ENCODE results near the gene BCOR. TPM values are rescaled to one million over a fixed set of nuclear protein-coding genes. Genes with fewer than 3 reads are reported as not detected.

The BCOR gene
- total and polyA plus RNA-seq, 2 donors, result 24.4 to 28.9 TPM

DNA sequence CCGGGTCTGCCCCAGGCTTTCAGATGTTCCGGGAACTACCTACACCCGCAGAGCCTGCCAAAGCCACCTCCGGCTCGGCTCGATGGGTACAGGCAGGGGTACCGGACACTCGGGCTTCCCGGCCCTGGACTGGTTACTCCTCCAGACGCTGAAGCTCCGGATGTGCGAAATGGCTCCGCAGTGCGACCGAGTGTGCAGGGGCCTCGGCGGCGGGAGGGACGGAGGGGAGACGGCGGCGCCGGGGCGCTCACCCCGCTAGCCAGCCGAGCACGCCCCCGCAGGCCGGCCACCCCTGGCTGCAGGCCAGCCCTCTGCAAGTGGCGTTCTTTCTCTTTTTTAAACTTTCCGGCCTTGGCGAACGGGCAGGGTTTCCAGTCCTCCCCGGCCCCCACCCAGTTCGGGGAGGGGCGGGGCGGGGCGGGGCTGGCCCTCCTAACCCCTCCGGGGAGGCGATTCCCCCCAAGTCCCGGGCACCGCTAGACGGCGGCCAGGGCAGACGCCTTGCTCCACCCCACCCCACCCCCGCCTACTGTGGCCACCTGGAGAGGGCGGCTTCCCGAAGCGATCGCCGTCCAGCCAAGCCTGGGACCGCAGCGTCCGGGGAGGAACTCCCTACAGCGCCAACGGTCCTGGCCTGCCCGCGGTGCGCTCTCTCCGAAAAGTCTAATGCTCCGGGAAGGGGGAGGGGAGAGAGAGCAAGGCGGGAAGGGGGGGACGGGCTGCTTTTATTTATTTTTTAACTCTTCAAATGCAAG is 7.5 kb downstream of the BCOR start:
- H3K27me3 ChIP-seq (ENCODE audit: control insufficient read depth in 2 of 2, insufficient read depth in 1 of 2, low read length in 1 of 2), result peaks cover 0 to 84% of the 10 kb centered on the region in 2 donors
- WGBS, result 4% methylated on average over 62 of the region's 63 CpGs
- H3K4me3 ChIP-seq (ENCODE audit: low read length in 2 of 2), result peak overlapping the region; percentile 27 to 40
- H3K36me3 ChIP-seq (ENCODE audit: control insufficient read depth in 2 of 2, insufficient read depth in 2 of 2, low read length in 1 of 2), result peaks cover 0 to 3% of the 10 kb centered on the region in 2 donors
- H3K9me3 ChIP-seq (ENCODE audit: control insufficient read depth in 2 of 2, insufficient read depth in 1 of 2, low read length in 1 of 2), result no peaks in the 10 kb centered on the region
- H3K27ac ChIP-seq (ENCODE audit: low read depth in 1 of 2, low read length in 1 of 2), result no peak overlapping the region
- no peak for DNase-seq (ENCODE audit: low read depth in 6 of 9, low spot score in 9 of 9)
- peaks cover 19 to 69% of the 10 kb centered on the region in 2 donors for H3K4me1 ChIP-seq (ENCODE audit: control insufficient read depth in 2 of 2, insufficient read depth in 2 of 2, low read length in 2 of 2)

DNA sequence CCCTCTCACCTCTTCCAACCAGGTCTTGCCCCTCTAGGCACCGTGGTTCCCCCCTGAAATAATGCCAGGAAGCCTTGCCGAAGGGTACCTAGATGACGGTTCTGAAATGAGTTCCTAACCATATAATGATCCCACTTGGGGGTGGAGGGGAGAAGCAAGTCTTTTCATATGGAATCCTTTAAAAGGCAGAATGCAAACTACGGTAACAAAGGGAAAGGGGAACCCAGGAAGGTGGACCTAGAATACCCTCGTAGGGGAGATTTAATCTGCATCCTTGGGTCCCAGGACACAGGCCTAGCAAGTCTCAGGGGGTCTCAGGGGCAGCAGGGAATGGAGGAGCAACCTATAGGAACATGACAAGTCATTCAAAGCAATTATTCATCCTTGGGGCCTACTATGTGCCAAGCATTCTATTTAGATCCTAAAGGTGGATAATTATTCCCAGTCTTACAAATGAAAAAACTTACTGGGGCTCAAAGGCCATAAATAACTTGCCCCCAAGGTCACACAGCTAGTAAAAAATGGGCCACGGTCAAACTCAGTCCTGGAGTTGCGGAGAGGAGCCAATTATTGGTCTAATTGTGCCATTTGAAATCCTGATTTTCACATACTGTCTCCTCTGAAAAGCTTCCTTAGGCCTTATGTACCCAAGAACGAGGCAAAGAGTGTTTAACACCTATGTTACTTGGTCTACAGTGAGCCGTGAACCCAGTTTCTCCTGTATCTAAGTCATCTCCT is 8.8 kb downstream of the BCOR start:
- WGBS, result 57% methylated on average over 9 of the region's 9 CpGs
- peaks cover 0 to 3% of the 10 kb centered on the region in 2 donors for H3K36me3 ChIP-seq (ENCODE audit: control insufficient read depth in 2 of 2, insufficient read depth in 2 of 2, low read length in 1 of 2)
- H3K9me3 ChIP-seq (ENCODE audit: control insufficient read depth in 2 of 2, insufficient read depth in 1 of 2, low read length in 1 of 2), result no peaks in the 10 kb centered on the region
- peaks cover 20 to 70% of the 10 kb centered on the region in 2 donors for H3K4me1 ChIP-seq (ENCODE audit: control insufficient read depth in 2 of 2, insufficient read depth in 2 of 2, low read length in 2 of 2)
- DNase-seq (ENCODE audit: low read depth in 6 of 9, low spot score in 9 of 9), result no peak
- no peak overlapping the region for H3K27ac ChIP-seq (ENCODE audit: low read depth in 1 of 2, low read length in 1 of 2)
- H3K4me3 ChIP-seq (ENCODE audit: low read length in 2 of 2), result no peak overlapping the region
- peaks cover 0 to 81% of the 10 kb centered on the region in 2 donors for H3K27me3 ChIP-seq (ENCODE audit: control insufficient read depth in 2 of 2, insufficient read depth in 1 of 2, low read length in 1 of 2)

DNA sequence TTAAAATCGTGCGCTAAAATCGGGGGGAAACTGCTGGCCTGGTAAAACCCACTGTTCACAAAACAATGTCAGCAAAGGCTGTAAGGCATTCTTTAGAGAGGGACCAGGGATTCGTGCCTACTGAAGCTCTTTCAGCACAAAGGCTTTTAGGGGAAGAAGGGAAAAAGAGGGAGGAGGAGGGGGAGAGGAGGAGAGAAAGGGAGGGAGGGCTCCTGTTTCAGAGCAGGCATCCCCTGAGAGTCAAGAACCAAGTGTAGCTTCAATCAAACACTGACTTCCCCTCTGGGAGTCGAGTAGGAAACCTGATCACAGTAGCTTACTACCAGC is 9.5 kb downstream of the BCOR start:
- peaks cover 0 to 3% of the 10 kb centered on the region in 2 donors for H3K36me3 ChIP-seq (ENCODE audit: control insufficient read depth in 2 of 2, insufficient read depth in 2 of 2, low read length in 1 of 2)
- no peak overlapping the region for H3K27ac ChIP-seq (ENCODE audit: low read depth in 1 of 2, low read length in 1 of 2)
- peaks cover 16 to 72% of the 10 kb centered on the region in 2 donors for H3K4me1 ChIP-seq (ENCODE audit: control insufficient read depth in 2 of 2, insufficient read depth in 2 of 2, low read length in 2 of 2)
- no peak for DNase-seq (ENCODE audit: low read depth in 6 of 9, low spot score in 9 of 9)
- 70% methylated on average over 5 of the region's 5 CpGs for WGBS
- H3K4me3 ChIP-seq (ENCODE audit: low read length in 2 of 2), result no peak overlapping the region
- H3K9me3 ChIP-seq (ENCODE audit: control insufficient read depth in 2 of 2, insufficient read depth in 1 of 2, low read length in 1 of 2), result no peaks in the 10 kb centered on the region
- peaks cover 0 to 82% of the 10 kb centered on the region in 2 donors for H3K27me3 ChIP-seq (ENCODE audit: control insufficient read depth in 2 of 2, insufficient read depth in 1 of 2, low read length in 1 of 2)

DNA sequence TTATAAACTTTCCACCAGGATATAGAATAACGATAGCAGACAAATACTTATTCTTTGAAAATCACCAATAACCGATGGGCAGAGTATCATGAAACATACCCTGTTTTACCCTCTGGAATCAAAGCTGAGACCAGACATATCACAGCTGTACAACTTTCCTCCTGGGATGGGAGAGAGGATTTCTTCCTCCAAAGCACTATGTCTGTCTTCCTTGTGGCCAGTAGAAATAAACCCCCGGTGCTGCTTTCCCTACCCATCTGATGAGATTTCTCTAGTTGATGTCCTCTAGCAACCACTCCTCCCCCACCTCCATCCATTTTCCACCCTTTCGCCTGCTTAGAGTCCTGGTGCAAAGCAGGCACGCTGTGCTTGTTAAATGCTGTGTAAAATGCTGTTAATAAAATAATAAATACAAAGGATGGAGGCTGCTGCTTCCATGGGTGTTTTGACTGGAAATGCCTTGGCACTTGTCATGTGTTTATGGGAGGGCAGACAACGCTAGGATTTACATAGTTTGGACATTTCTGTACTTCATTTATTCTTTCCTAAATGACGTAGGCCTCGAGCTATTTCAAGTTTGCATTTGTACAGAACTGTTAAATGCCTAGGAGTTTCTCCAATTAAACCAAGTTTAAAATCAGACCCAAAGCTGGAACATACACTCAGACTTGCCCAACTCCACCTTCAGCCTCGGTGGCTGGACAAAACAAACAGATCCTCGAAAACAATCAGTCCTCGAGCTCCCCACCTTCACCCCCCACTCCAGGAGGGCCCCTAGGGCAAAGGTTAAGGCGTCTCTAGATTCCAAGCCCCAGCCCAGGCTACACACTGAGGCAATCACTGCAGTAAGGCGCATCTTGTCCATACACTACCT is 10.1 kb downstream of the BCOR start:
- no peak overlapping the region for H3K4me3 ChIP-seq (ENCODE audit: low read length in 2 of 2)
- H3K27me3 ChIP-seq (ENCODE audit: control insufficient read depth in 2 of 2, insufficient read depth in 1 of 2, low read length in 1 of 2), result peaks cover 0 to 86% of the 10 kb centered on the region in 2 donors
- H3K36me3 ChIP-seq (ENCODE audit: control insufficient read depth in 2 of 2, insufficient read depth in 2 of 2, low read length in 1 of 2), result peaks cover 0 to 3% of the 10 kb centered on the region in 2 donors
- H3K9me3 ChIP-seq (ENCODE audit: control insufficient read depth in 2 of 2, insufficient read depth in 1 of 2, low read length in 1 of 2), result no peaks in the 10 kb centered on the region
- H3K27ac ChIP-seq (ENCODE audit: low read depth in 1 of 2, low read length in 1 of 2), result no peak overlapping the region
- DNase-seq (ENCODE audit: low read depth in 6 of 9, low spot score in 9 of 9), result no peak
- WGBS, result 93% methylated on average over 13 of the region's 13 CpGs
- H3K4me1 ChIP-seq (ENCODE audit: control insufficient read depth in 2 of 2, insufficient read depth in 2 of 2, low read length in 2 of 2), result peaks cover 20 to 78% of the 10 kb centered on the region in 2 donors

DNA sequence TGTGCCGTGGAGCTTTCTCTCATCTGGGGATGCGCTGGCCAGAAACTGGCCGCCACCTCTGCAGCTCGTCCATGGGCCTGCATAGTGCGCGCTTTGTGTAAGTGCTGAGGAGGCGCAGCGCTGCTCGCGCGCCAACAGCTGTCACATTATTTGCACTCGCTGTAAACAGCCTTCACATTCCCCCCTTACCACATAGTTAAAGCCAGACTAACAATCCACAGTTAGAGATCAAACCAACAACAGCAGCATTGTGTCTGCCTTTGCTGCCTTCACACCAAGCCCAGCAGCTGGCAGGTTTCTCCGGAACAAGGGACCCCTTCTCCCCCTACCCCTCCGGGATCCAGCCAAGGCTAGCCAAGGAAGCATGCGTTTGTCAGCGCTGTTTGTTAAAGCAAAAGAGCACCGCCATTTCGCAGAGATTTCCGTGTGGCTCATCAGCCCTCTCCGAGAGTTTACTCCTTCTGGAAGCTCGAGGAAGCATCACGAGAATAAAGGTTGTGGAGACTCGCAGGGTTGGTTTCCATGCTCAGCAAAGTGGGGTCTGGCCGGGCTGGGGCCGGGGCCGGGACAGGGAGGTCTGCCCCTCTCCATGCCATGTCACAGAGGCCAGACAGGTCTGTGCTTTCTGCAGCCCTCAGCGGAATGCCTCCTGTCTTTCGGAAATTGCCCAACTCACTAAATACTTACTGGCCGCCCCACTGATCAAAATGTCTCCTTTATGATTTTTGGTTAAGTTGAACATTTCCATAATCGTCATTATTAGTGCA is 11.0 kb downstream of the BCOR start:
- Histone ChIP-seq H3K36me3 (ENCODE audit: control insufficient read depth in 2 of 2, insufficient read depth in 2 of 2, low read length in 1 of 2) (peaks cover 0 to 3% of the 10 kb centered on the region in 2 donors), H3K27ac (ENCODE audit: low read depth in 1 of 2, low read length in 1 of 2) (no peak overlapping the region), H3K9me3 (ENCODE audit: control insufficient read depth in 2 of 2, insufficient read depth in 1 of 2, low read length in 1 of 2) (no peaks in the 10 kb centered on the region), H3K4me3 (ENCODE audit: low read length in 2 of 2) (no peak overlapping the region), H3K27me3 (ENCODE audit: control insufficient read depth in 2 of 2, insufficient read depth in 1 of 2, low read length in 1 of 2) (peaks cover 0 to 86% of the 10 kb centered on the region in 2 donors), H3K4me1 (ENCODE audit: control insufficient read depth in 2 of 2, insufficient read depth in 2 of 2, low read length in 2 of 2) (peaks cover 18 to 84% of the 10 kb centered on the region in 2 donors)
- WGBS, result 94% methylated on average over 30 of the region's 30 CpGs
- no peak for DNase-seq (ENCODE audit: low read depth in 6 of 9, low spot score in 9 of 9)

DNA sequence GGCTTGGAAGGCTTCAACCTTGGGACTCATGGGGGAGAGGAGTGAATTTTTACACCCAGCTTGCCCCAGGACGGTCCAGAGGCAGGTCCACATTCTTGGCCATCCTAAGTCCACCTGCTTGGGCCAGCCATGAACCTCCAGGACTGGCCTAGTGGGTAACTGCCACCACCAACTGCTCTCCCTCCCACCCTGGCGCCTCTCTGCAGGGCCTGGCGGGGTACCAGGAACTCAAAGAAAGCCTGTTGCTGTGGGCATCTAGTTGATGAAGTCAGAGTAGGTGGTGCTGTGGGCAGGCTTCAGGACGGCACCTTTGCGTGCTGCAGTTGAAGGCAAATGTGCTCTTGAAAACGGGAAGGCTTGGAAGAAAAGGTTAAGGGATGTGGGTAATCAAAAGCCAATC is 12.0 kb downstream of the BCOR start:
- H3K27ac ChIP-seq (ENCODE audit: low read depth in 1 of 2, low read length in 1 of 2), result no peak overlapping the region

DNA sequence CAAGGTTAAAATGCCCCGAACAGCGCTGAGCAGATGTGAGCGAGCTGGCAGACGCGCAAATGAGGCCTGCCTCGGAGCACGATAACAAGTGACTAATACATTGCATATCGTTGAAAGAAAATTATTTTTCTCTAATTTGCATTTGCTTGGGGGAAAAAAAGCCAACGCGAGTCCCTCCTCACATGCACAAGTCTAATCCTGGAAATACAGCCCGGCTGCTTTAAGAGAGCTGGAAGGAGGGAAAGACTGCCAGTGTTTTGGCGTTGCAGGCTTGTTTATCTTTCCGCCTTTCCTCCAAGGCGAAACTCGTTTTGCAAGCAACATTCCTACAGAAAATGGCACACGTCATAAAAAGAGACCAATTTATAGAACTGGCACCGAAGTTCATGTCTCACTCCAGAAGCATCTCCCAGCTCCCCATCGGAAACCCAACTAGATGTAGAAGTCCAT is 12.6 kb downstream of the BCOR start:
- peaks cover 0 to 73% of the 10 kb centered on the region in 2 donors for H3K27me3 ChIP-seq (ENCODE audit: control insufficient read depth in 2 of 2, insufficient read depth in 1 of 2, low read length in 1 of 2)
- peaks cover 16 to 78% of the 10 kb centered on the region in 2 donors for H3K4me1 ChIP-seq (ENCODE audit: control insufficient read depth in 2 of 2, insufficient read depth in 2 of 2, low read length in 2 of 2)
- H3K4me3 ChIP-seq (ENCODE audit: low read length in 2 of 2), result no peak overlapping the region
- H3K9me3 ChIP-seq (ENCODE audit: control insufficient read depth in 2 of 2, insufficient read depth in 1 of 2, low read length in 1 of 2), result no peaks in the 10 kb centered on the region
- peaks cover 0 to 3% of the 10 kb centered on the region in 2 donors for H3K36me3 ChIP-seq (ENCODE audit: control insufficient read depth in 2 of 2, insufficient read depth in 2 of 2, low read length in 1 of 2)
- WGBS, result 95% methylated on average over 18 of the region's 18 CpGs
- DNase-seq (ENCODE audit: low read depth in 6 of 9, low spot score in 9 of 9), result no peak
- H3K27ac ChIP-seq (ENCODE audit: low read depth in 1 of 2, low read length in 1 of 2), result no peak overlapping the region

More for the DNA sequence above, 12.0 kb downstream of the BCOR start:
- Histone ChIP-seq H3K4me3 (ENCODE audit: low read length in 2 of 2) (no peak overlapping the region), H3K9me3 (ENCODE audit: control insufficient read depth in 2 of 2, insufficient read depth in 1 of 2, low read length in 1 of 2) (no peaks in the 10 kb centered on the region), H3K36me3 (ENCODE audit: control insufficient read depth in 2 of 2, insufficient read depth in 2 of 2, low read length in 1 of 2) (peaks cover 0 to 3% of the 10 kb centered on the region in 2 donors), H3K27me3 (ENCODE audit: control insufficient read depth in 2 of 2, insufficient read depth in 1 of 2, low read length in 1 of 2) (peaks cover 0 to 79% of the 10 kb centered on the region in 2 donors), H3K4me1 (ENCODE audit: control insufficient read depth in 2 of 2, insufficient read depth in 2 of 2, low read length in 2 of 2) (peaks cover 16 to 84% of the 10 kb centered on the region in 2 donors)
- no peak for DNase-seq (ENCODE audit: low read depth in 6 of 9, low spot score in 9 of 9)
- WGBS, result 78% methylated on average over 6 of the region's 6 CpGs

DNA sequence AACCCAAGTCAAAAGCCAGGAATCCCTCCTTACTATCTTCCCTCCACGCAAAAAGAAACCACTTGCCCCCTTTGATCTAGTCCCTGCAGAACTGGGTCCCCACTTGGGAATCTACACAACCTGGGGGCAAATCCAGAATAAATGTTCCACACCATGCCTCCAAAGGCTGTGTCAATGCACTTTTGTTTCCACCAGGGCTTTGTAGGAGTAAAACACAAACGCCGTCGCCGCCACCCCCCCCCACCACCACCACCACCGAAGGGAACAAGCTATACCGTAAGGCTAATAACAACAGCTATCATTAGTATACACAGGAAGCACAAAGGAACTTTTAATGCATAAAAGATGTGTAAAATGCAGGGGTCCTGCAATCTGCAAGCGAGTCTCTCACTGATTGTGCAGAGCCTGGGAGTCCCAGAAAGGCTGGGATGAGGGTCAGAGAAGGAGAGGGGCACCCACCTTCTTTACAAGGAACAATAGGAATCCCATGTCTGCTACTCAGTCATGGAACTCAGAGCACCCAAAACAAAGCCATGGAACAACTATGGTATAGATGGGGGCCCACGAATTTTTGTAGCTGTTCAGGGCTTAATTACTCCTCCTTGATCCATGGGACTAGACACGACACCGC is 13.2 kb downstream of the BCOR start:
- Histone ChIP-seq H3K27ac (ENCODE audit: low read depth in 1 of 2, low read length in 1 of 2) (no peak overlapping the region), H3K9me3 (ENCODE audit: control insufficient read depth in 2 of 2, insufficient read depth in 1 of 2, low read length in 1 of 2) (no peaks in the 10 kb centered on the region), H3K4me1 (ENCODE audit: control insufficient read depth in 2 of 2, insufficient read depth in 2 of 2, low read length in 2 of 2) (peaks cover 16 to 74% of the 10 kb centered on the region in 2 donors), H3K4me3 (ENCODE audit: low read length in 2 of 2) (peak overlapping the region; percentile 24 to 39), H3K36me3 (ENCODE audit: control insufficient read depth in 2 of 2, insufficient read depth in 2 of 2, low read length in 1 of 2) (peaks cover 0 to 3% of the 10 kb centered on the region in 2 donors), H3K27me3 (ENCODE audit: control insufficient read depth in 2 of 2, insufficient read depth in 1 of 2, low read length in 1 of 2) (peaks cover 0 to 70% of the 10 kb centered on the region in 2 donors)
- 37% methylated on average over 11 of the region's 11 CpGs for WGBS
- DNase-seq (ENCODE audit: low read depth in 6 of 9, low spot score in 9 of 9), result peak in 1 of 9 donors; percentile 36

Measured in thymus (tissue), 11 donors.